Measurements from ENCODE around the gene PLCH2.

PLCH2 gene

DNA sequence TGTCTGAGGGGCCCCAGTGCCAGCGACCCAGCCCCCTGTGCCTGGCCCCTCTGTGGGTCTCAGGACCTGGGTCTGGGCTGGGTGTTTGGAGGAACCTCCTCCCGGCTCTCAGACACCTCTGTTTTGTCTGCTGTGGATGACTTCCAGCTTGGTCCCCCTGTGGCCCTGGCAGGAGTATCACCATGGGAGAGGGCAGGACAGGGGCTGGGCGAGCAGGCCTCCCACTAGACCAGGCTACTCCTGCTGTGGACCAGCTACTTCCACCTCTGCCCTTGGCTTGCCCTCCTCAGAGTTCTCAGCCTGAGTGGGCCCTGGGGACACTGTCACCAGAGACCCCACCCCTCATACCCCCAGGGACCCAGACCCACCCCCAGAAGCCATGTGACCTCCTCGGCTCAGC, 21.8 kb downstream of the PLCH2 start:
- no peaks in the 10 kb centered on the region for H3K9me3 ChIP-seq (ENCODE audit: insufficient read depth, low read length)
- H3F3A ChIP-seq (ENCODE audit: insufficient read depth): no peaks in the 10 kb centered on the region
- no peaks in the 10 kb centered on the region for H4K20me1 ChIP-seq (ENCODE audit: low read depth, low read length)
- no peak overlapping the region for H3K4me2 ChIP-seq (ENCODE audit: low read depth, low read length, poor library complexity, severe bottlenecking)
- TF ChIP-seq, protein P1, sequence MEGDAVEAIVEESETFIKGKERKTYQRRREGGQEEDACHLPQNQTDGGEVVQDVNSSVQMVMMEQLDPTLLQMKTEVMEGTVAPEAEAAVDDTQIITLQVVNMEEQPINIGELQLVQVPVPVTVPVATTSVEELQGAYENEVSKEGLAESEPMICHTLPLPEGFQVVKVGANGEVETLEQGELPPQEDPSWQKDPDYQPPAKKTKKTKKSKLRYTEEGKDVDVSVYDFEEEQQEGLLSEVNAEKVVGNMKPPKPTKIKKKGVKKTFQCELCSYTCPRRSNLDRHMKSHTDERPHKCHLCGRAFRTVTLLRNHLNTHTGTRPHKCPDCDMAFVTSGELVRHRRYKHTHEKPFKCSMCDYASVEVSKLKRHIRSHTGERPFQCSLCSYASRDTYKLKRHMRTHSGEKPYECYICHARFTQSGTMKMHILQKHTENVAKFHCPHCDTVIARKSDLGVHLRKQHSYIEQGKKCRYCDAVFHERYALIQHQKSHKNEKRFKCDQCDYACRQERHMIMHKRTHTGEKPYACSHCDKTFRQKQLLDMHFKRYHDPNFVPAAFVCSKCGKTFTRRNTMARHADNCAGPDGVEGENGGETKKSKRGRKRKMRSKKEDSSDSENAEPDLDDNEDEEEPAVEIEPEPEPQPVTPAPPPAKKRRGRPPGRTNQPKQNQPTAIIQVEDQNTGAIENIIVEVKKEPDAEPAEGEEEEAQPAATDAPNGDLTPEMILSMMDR (IDR thresholded peaks at IDR 0.05; ENCODE audit: insufficient read depth, low read length, poor library complexity, severe bottlenecking): no peak
- TF ChIP-seq EZH2phosphoT487 (conservative IDR thresholded peaks at IDR 0.05; ENCODE audit: low read length): no peak
- H3K27ac ChIP-seq (ENCODE audit: low read depth, low read length): no peak overlapping the region
- no peaks in the 10 kb centered on the region for H3K9me2 ChIP-seq (replicated peaks; ENCODE audit: insufficient read depth, low read length)
- no peaks in the 10 kb centered on the region for H3K79me2 ChIP-seq (ENCODE audit: insufficient read depth, low read length)
- H3K36me3 ChIP-seq (ENCODE audit: low read length): no peaks in the 10 kb centered on the region
- no peak overlapping the region for H2AFZ ChIP-seq (ENCODE audit: low read depth, low read length, severe bottlenecking)
- H3K4me3 ChIP-seq (ENCODE audit: insufficient read depth, low read length, poor library complexity, severe bottlenecking): no peak overlapping the region
- no peaks in the 10 kb centered on the region for H3K27me3 ChIP-seq (ENCODE audit: low read length)
- no peak overlapping the region for H3K9ac ChIP-seq (ENCODE audit: low read length)

- H3K27me3 ChIP-seq (ENCODE audit: low read length): no peaks in the 10 kb centered on the region
- no peak overlapping the region for H3K9ac ChIP-seq (ENCODE audit: low read length)
- H3K27ac ChIP-seq (ENCODE audit: low read depth, low read length): no peak overlapping the region
- TF ChIP-seq, protein P1 (IDR thresholded peaks at IDR 0.05; ENCODE audit: insufficient read depth, low read length, poor library complexity, severe bottlenecking): no peak
- no peak overlapping the region for H3K4me3 ChIP-seq (ENCODE audit: insufficient read depth, low read length, poor library complexity, severe bottlenecking)
- no peak overlapping the region for H2AFZ ChIP-seq (ENCODE audit: low read depth, low read length, severe bottlenecking)
- H3F3A ChIP-seq (ENCODE audit: insufficient read depth): no peaks in the 10 kb centered on the region
- no peak overlapping the region for H3K4me2 ChIP-seq (ENCODE audit: low read depth, low read length, poor library complexity, severe bottlenecking)
- no peaks in the 10 kb centered on the region for H3K9me2 ChIP-seq (replicated peaks; ENCODE audit: insufficient read depth, low read length)
- H3K79me2 ChIP-seq (ENCODE audit: insufficient read depth, low read length): no peaks in the 10 kb centered on the region
- no peaks in the 10 kb centered on the region for H3K9me3 ChIP-seq (ENCODE audit: insufficient read depth, low read length)
- H3K36me3 ChIP-seq (ENCODE audit: low read length): no peaks in the 10 kb centered on the region
- no peaks in the 10 kb centered on the region for H4K20me1 ChIP-seq (ENCODE audit: low read depth, low read length)
Observed at GRCh38 chr1:2498648-2499047, 22.6 kb downstream of the PLCH2 start.

GRCh38 chr1:2499260-2499659, 23.2 kb downstream of the PLCH2 start:
- no peaks in the 10 kb centered on the region for H3K36me3 ChIP-seq (ENCODE audit: low read length)

More at GRCh38 chr1:2499260-2499659, 23.2 kb downstream of the PLCH2 start:
- H3K4me3 ChIP-seq (ENCODE audit: insufficient read depth, low read length, poor library complexity, severe bottlenecking): no peak overlapping the region
- no peak for TF ChIP-seq EZH2phosphoT487 (conservative IDR thresholded peaks at IDR 0.05; ENCODE audit: low read length)
- TF ChIP-seq, protein P1 (IDR thresholded peaks at IDR 0.05; ENCODE audit: insufficient read depth, low read length, poor library complexity, severe bottlenecking): no peak
- H3K9ac ChIP-seq (ENCODE audit: low read length): no peak overlapping the region
- H2AFZ ChIP-seq (ENCODE audit: low read depth, low read length, severe bottlenecking): no peak overlapping the region
- no peaks in the 10 kb centered on the region for H3K9me3 ChIP-seq (ENCODE audit: insufficient read depth, low read length)
- H4K20me1 ChIP-seq (ENCODE audit: low read depth, low read length): no peaks in the 10 kb centered on the region
- H3K9me2 ChIP-seq (replicated peaks; ENCODE audit: insufficient read depth, low read length): no peaks in the 10 kb centered on the region
- no peaks in the 10 kb centered on the region for H3K27me3 ChIP-seq (ENCODE audit: low read length)
- H3K27ac ChIP-seq (ENCODE audit: low read depth, low read length): no peak overlapping the region
- H3F3A ChIP-seq (ENCODE audit: insufficient read depth): no peaks in the 10 kb centered on the region
- no peak overlapping the region for H3K4me2 ChIP-seq (ENCODE audit: low read depth, low read length, poor library complexity, severe bottlenecking)
- H3K79me2 ChIP-seq (ENCODE audit: insufficient read depth, low read length): no peaks in the 10 kb centered on the region
